HG02852 (cell line): Measurements from ENCODE around the gene TMEM263.
"Not testable (repeated sequence)": the region's sequence is repeated elsewhere in the genome, so short reads cannot be mapped to it uniquely, and the experiment has no call there.

Source experiments
- ATAC-seq: cut with Tn5 transposase; IDR thresholded peaks from one replicate; pipeline ENCODE4 v1.9.1; 2021; ENCODE audit warnings: mild to moderate bottlenecking, moderate library complexity; ENCODE audit not compliant: unreplicated experiment

Gene TMEM263

GRCh38 chr12:106955377-106956047 lies at the start of gene TMEM263:
Gene TMEM263, plus strand, starts transcription at chr12:106955907. Its CDS starts 11,210 bp downstream, at chr12:106967117.
- peak; percentile 76 for ATAC-seq

- ATAC-seq: no peak
Measured at GRCh38 chr12:106906715-106907114, 49.0 kb upstream of the TMEM263 start.

GRCh38 chr12:106907411-106907810 lies 48.3 kb upstream of the TMEM263 start:
- no peak for ATAC-seq

GRCh38 chr12:106907846-106908245 lies 47.9 kb upstream of the TMEM263 start:
- no peak for ATAC-seq

GRCh38 chr12:106908561-106908960 lies 47.1 kb upstream of the TMEM263 start:
- ATAC-seq: no peak

- peak; percentile 66 for ATAC-seq
Measured at GRCh38 chr12:106910202-106910601, 45.5 kb upstream of the TMEM263 start.

- ATAC-seq: no peak
Measured at GRCh38 chr12:106911581-106911980, 44.1 kb upstream of the TMEM263 start.

GRCh38 chr12:106913456-106913855 lies 42.3 kb upstream of the TMEM263 start:
- ATAC-seq: no peak

- ATAC-seq: peak; percentile 66
Measured at GRCh38 chr12:106914796-106915634, 40.7 kb upstream of the TMEM263 start.

- ATAC-seq: no peak
Measured at GRCh38 chr12:106915635-106916026, 40.1 kb upstream of the TMEM263 start.

GRCh38 chr12:106917503-106917902 lies 38.2 kb upstream of the TMEM263 start:
- ATAC-seq: no peak

GRCh38 chr12:106918746-106919145 lies 37.0 kb upstream of the TMEM263 start:
- ATAC-seq: no peak

- ATAC-seq: no peak
Measured at GRCh38 chr12:106919910-106920544, 35.7 kb upstream of the TMEM263 start.

GRCh38 chr12:106921976-106922375 lies 33.7 kb upstream of the TMEM263 start:
- ATAC-seq: not testable (repeated sequence)

GRCh38 chr12:106923594-106923993 lies 32.1 kb upstream of the TMEM263 start:
- not testable (repeated sequence) for ATAC-seq

- no peak for ATAC-seq
Measured at GRCh38 chr12:106924268-106924861, 31.3 kb upstream of the TMEM263 start.

GRCh38 chr12:106926657-106927056 lies 29.1 kb upstream of the TMEM263 start:
- ATAC-seq: no peak

- no peak for ATAC-seq
Measured at GRCh38 chr12:106934277-106934676, 21.4 kb upstream of the TMEM263 start.

GRCh38 chr12:106941481-106942156 lies 14.1 kb upstream of the TMEM263 start:
- ATAC-seq: no peak

- no peak for ATAC-seq
Measured at GRCh38 chr12:106942775-106943174, 12.9 kb upstream of the TMEM263 start.
